IPS-18c (cell line): ENCODE data around the gene TSPAN9.

Source experiments
- H3K4me3 ChIP-seq: 2 replicates; pipeline ENCODE4 v1.7.0; 2013; ENCODE audit warnings: low read depth, mild to moderate bottlenecking, low read length, moderate library complexity; ENCODE audit not compliant: insufficient read depth
- H3K9me3 ChIP-seq: one replicate; pipeline ENCODE4 v1.6.1; 2013; ENCODE audit warnings: mild to moderate bottlenecking, low read length, moderate library complexity; ENCODE audit not compliant: control insufficient read depth, insufficient read depth

The TSPAN9 gene

DNA sequence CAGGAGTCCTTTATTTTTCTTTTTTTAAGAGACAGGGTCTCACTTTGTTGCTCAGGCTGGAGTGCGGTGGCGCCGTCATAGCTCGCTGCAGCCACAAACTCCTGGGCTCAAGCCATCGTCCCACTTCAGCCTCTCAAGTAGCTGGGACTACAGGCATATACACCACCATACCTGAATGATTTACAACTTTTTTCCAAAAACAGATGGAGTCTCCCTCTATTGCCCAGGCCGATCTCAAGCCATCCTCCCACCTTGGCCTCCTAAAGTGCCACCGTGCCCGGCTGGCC lies 205.1 kb downstream of the TSPAN9 start:
- Histone ChIP-seq H3K9me3 (peaks cover 2% of the 10 kb centered on the region), H3K4me3 (no peak overlapping the region)

- H3K9me3 ChIP-seq, result peaks cover 2% of the 10 kb centered on the region
Measured at GRCh38 chr12:3283137-3283680, 206.0 kb downstream of the TSPAN9 start.

DNA sequence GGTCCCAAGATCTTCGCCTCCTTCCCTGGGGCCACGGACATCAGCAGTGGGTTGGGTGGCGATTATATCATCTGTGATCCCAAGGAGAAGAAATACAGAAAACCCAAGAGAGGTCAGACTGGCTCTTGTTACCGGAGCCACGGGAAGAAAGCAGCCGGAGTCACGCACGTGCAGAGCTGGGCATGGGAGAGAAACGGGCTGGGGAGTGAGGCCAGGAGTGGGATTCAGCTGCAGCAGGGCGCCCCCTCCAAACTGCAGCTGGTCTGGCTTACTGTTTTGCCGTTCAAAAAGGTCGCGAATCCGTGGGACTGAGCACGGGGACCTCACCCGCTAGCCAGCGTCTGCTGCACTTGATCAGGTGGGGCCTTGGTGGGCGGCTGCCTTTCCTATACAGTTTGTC lies 207.2 kb downstream of the TSPAN9 start:
- no peak overlapping the region for H3K4me3 ChIP-seq
- H3K9me3 ChIP-seq, result no peaks in the 10 kb centered on the region

More at GRCh38 chr12:3283137-3283680, 206.0 kb downstream of the TSPAN9 start:
- H3K4me3 ChIP-seq, result no peak overlapping the region

- Histone ChIP-seq H3K9me3 (no peaks in the 10 kb centered on the region), H3K4me3 (no peak overlapping the region)
Measured at GRCh38 chr12:3285570-3285969, 208.4 kb downstream of the TSPAN9 start.

GRCh38 chr12:3288690-3289089 lies 211.5 kb downstream of the TSPAN9 start:
- Histone ChIP-seq H3K9me3 (no peaks in the 10 kb centered on the region), H3K4me3 (no peak overlapping the region)

DNA sequence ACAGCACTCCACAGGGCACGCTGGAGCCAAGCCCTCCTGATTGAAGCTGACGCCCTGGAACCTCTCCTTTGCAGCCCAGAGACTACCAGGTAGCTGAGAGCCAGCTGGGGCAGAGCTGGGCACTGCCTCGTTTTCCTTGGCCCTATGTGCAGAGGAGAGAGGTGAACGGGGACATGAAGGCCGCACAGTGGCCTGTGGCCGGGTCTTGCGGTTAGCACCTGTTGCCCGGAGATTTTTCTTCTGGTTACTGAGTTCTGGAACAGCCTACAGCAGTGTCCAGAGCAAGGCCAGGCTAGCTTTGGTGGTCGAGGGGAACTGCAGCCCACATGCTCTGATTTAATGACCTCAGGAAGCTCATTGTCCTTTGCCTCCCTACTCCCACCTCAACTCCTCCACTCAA lies 212.5 kb downstream of the TSPAN9 start:
- no peaks in the 10 kb centered on the region for H3K9me3 ChIP-seq
- H3K4me3 ChIP-seq, result no peak overlapping the region

DNA sequence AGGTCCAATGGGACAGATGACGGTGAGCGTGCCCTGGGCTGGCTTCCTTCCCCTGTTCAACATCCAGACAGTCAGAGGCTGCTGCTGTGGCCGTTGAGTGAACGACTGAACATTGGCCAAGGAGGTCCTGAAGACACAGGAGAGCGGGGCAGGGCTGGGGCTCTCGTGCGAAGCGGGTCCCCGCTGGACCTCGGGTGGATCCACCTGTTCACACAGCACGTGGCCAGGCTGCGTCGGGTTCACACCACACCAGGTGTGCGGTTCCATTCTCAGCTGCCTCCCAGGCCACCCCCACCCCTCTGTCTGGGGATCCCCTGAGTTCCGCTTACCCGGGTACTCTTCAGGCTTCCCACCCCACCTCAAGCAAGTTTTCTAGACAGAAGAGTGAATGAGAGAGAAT lies 214.8 kb downstream of the TSPAN9 start:
- Histone ChIP-seq H3K4me3 (no peak overlapping the region), H3K9me3 (no peaks in the 10 kb centered on the region)

DNA sequence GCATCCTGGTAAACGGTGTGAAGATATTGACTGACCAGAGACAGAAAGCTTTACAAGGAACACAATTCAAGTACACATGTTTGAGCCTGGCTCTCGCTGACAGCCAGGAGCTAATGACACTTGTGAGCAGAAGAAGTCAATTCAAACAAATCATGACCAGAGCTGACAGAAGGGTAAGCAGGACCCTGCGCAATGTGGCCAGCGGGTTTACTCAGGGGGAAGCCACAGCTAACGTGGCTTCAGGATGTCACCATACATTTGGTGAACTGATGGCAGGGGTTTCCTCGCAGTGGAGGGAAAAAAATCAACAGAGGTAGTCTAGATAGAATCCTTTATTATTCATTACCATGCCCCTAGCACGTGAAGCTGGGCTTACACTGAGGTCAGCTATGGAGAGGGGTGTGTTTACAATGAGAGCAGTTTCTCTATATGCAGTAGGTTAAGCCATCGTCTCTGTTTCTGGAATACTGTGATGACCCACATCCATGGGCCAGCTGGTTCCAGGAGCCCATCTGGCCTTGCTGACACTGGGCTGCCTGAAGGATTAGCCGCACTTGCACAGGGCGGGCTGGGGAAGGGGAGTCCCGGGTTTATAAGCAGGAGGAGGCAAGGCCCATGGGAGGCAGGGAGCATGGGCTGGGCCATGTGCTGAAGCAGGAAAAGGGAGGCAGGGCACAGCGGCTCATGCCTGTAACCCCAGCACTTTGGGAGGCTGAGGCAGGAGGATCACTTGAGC lies 215.7 kb downstream of the TSPAN9 start:
- H3K9me3 ChIP-seq, result no peaks in the 10 kb centered on the region

DNA sequence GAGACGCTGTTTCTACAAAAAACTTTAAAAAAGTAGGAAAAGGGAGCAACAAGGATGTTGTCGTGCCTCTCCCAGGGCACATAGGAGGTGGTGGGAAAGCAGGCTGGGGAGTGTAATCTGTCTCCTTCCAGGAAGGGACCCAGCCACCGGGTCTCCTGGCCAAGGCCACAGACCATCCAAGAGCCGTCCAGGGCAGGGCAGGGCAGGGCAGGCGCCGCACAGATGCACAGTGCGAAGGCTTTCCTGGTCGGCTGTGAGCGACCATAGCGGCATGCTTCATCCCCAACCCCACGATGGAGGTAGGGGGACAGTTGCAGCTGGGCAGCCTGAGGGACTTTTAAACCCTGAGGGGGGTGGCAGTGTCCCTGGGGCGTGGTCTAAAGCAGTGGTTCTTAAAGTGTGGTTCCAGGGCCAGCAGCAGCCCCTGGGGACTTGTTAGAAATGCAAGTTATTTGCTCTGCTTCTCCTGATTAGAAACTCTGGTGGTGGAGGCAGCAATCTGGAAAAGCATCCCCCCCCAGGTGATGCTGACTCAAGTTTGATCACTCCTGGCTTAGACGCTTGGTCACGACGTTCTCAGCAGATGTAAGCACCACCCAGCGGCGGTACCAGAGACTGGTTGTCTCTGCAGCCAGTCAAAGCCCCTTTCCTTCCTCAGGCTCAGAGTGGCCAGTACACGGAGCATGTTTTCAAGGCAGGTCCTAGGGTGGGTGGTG lies 216.4 kb downstream of the TSPAN9 start:
- H3K9me3 ChIP-seq, result no peaks in the 10 kb centered on the region

More for the DNA sequence above, 215.7 kb downstream of the TSPAN9 start:
- H3K4me3 ChIP-seq, result no peak overlapping the region

DNA sequence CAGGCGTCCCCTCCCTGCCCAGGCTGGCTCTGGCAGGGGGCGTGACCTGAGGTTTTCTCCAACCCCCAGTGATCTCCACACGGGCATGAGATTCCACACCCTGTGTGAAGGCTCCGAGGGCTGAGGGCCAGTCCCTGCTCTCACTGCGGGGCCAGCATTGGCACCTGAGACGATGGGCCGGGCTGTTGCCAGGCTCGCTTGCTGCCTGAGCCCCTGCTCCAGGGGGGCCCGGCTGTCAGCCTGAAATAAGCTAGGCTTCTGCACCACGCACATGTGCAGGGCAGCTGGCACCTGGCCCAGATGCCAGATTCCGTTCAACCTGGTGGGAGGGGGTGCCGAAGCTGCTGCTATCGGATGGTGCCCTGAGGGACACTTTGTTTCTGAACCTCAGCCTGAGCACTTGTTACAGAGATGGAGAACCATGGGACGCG lies 217.3 kb downstream of the TSPAN9 start:
- no peak overlapping the region for H3K4me3 ChIP-seq
- no peaks in the 10 kb centered on the region for H3K9me3 ChIP-seq

More for the DNA sequence above, 216.4 kb downstream of the TSPAN9 start:
- no peak overlapping the region for H3K4me3 ChIP-seq

- Histone ChIP-seq H3K4me3 (no peak overlapping the region), H3K9me3 (no peaks in the 10 kb centered on the region)
Measured at GRCh38 chr12:3295225-3295624, 218.0 kb downstream of the TSPAN9 start.

GRCh38 chr12:3295646-3296408 lies 218.6 kb downstream of the TSPAN9 start:
- no peak overlapping the region for H3K4me3 ChIP-seq
- H3K9me3 ChIP-seq, result no peaks in the 10 kb centered on the region

DNA sequence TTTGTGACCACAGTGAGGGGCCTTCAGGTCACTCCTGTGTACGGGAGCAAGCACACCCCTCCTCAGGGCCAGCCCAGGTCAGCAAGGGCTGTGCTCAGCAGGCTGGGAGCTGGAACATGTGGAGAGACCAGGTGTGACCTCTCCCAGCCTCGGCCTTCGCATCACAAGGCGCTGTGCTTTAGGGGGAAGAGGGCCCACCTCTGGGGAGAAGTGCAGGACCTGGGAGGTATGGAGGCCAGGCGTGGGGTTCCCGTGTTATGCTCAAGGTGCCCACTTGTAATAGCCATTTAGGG lies 219.2 kb downstream of the TSPAN9 start:
- H3K9me3 ChIP-seq, result no peaks in the 10 kb centered on the region

GRCh38 chr12:3298603-3299002 lies 221.4 kb downstream of the TSPAN9 start:
- Histone ChIP-seq H3K4me3 (no peak overlapping the region), H3K9me3 (no peaks in the 10 kb centered on the region)

More for the DNA sequence above, 219.2 kb downstream of the TSPAN9 start:
- H3K4me3 ChIP-seq, result no peak overlapping the region

- no peak overlapping the region for H3K4me3 ChIP-seq
- H3K9me3 ChIP-seq, result no peaks in the 10 kb centered on the region
Measured at GRCh38 chr12:3299929-3300832, 223.0 kb downstream of the TSPAN9 start.

DNA sequence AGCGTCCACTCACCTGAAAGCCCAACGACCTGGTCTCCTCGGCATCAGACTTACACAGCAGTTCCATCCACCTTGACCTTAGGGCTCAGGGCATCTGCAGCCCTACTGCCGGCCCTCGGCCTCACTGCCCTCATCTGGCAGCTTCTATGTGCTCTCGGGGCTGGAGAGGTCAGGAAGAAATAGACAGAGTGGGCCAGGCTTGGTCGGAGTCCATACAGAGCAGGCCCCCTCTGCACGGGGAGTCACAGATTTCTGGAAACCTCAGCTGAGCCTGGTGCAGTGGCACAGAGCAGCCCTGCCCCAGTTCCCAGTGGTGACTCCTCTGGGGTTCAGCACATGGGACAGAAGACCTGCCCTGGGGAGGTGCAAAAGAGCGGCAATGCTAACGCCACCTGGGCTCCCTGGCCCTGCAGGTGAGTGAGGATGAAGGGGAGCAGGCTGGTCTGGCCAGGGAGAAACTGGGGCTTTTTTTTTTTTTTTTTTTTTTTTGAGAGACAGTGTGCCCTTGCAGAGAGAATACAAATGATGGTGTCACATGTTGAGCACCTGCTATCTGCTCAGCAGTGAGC lies 223.7 kb downstream of the TSPAN9 start:
- Histone ChIP-seq H3K9me3 (no peaks in the 10 kb centered on the region), H3K4me3 (no peak overlapping the region)
